Activated CD4-positive, alpha-beta T cell treated with anti-CD3 and anti-CD28 coated beads, Interleukin-2, amount 50 U/mL, for 24 hours (primary cell): ENCODE results near the gene FBXO46.

ENCODE experiments used
- DNase-seq, 2 donors: peaks; one replicate each; pipeline ENCODE4 v3.0.0-alpha.2; 2020; ENCODE audit warnings: low read depth in 1 of 2, low spot score in 1 of 2

The FBXO46 gene

GRCh38 chr19:45730368-45731288 lies at the start of gene FBXO46:
Gene FBXO46, minus strand, starts transcription at chr19:45730896. Its CDS starts 17,401 bp downstream, at chr19:45713495.
- DNase-seq: peak; percentile 83 to 94

- DNase-seq: no peak
These were observed 49.4 kb upstream of the FBXO46 start for GRCh38 chr19:45780146-45780447.

- peak; percentile 81 to 84 for DNase-seq
These were observed 48.8 kb upstream of the FBXO46 start for GRCh38 chr19:45779231-45780145.

- no peak for DNase-seq
These were observed 47.4 kb upstream of the FBXO46 start for GRCh38 chr19:45778010-45778661.

- no peak for DNase-seq
These were observed 46.8 kb upstream of the FBXO46 start for GRCh38 chr19:45777395-45777961.

- DNase-seq: no peak
These were observed 44.1 kb upstream of the FBXO46 start for GRCh38 chr19:45774765-45775164.

GRCh38 chr19:45773384-45773783 lies 42.7 kb upstream of the FBXO46 start:
- no peak for DNase-seq

- DNase-seq: no peak
These were observed 42.2 kb upstream of the FBXO46 start for GRCh38 chr19:45772912-45773311.

GRCh38 chr19:45772130-45772840 lies 41.6 kb upstream of the FBXO46 start:
- no peak for DNase-seq

- no peak for DNase-seq
These were observed 40.7 kb upstream of the FBXO46 start for GRCh38 chr19:45771311-45771933.

- DNase-seq: peak; percentile 79 to 85
These were observed 39.8 kb upstream of the FBXO46 start for GRCh38 chr19:45770192-45771101.

- no peak for DNase-seq
These were observed 39.1 kb upstream of the FBXO46 start for GRCh38 chr19:45769821-45770191.

- DNase-seq: peak; percentile 84 to 89
These were observed 38.5 kb upstream of the FBXO46 start, which contains the start of gene SIX5 for GRCh38 chr19:45768984-45769782. Gene SIX5, minus strand, starts transcription at chr19:45769252. Its CDS starts 408 bp downstream, at chr19:45768844.

- no peak for DNase-seq
These were observed 37.9 kb upstream of the FBXO46 start for GRCh38 chr19:45768655-45768983.

GRCh38 chr19:45767881-45768654 lies 37.4 kb upstream of the FBXO46 start:
- DNase-seq: no peak

GRCh38 chr19:45767410-45767880 lies 36.7 kb upstream of the FBXO46 start:
- DNase-seq: no peak

GRCh38 chr19:45766869-45767346 lies 36.2 kb upstream of the FBXO46 start:
- DNase-seq: no peak
